Activated T-helper 1 cell treated with Interleukin-2 at 50 U/mL for 16 hours (primary cell): ENCODE data around the gene VWF.
"Not testable (repeated sequence)": the region's sequence is repeated elsewhere in the genome, so short reads cannot be mapped to it uniquely, and the experiment has no call there.

ENCODE experiments used
- DNase-seq: peaks from one replicate; pipeline ENCODE4 v3.0.0-alpha.2; 2020; ENCODE audit warnings: low read depth

Gene VWF

DNA sequence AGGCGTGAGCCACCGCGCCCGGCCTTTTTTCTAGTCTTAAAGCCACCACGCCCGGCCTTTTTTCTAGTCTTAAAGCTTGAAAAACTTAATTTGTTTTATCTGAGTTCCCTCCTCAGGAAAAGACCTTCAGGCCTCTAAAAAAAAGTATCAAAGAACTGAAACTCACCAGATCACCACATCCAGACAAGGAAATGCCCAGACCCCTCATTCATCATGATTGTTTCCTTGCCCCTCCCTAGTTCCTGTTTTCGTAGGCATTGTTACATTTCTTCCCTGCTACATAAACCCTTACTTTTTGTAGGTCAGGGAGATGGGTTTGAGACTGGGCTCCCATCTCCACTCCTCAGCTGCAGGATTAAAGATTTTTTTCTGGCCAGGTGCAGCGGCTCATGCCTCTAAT, 21.1 kb upstream of the VWF start:
- DNase-seq = no peak

DNA sequence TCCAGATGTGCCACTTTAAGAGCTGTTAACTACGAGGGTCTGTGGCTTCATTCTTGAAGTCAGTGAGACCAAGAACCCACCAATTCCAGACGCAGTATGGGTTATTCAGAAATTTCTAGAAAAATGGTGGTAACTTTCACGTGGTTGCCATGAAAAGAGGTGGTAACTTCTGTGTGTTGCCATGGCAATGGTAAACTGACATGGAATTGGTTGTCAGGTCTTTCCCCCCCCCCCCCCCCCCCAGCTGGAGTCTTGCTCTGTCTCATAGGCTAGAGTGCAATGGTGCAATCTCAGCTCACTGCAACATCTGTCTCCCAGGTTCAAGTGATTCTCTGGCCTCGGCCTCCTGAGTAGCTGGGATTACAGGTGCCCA, 18.8 kb upstream of the VWF start:
- no peak for DNase-seq

DNA sequence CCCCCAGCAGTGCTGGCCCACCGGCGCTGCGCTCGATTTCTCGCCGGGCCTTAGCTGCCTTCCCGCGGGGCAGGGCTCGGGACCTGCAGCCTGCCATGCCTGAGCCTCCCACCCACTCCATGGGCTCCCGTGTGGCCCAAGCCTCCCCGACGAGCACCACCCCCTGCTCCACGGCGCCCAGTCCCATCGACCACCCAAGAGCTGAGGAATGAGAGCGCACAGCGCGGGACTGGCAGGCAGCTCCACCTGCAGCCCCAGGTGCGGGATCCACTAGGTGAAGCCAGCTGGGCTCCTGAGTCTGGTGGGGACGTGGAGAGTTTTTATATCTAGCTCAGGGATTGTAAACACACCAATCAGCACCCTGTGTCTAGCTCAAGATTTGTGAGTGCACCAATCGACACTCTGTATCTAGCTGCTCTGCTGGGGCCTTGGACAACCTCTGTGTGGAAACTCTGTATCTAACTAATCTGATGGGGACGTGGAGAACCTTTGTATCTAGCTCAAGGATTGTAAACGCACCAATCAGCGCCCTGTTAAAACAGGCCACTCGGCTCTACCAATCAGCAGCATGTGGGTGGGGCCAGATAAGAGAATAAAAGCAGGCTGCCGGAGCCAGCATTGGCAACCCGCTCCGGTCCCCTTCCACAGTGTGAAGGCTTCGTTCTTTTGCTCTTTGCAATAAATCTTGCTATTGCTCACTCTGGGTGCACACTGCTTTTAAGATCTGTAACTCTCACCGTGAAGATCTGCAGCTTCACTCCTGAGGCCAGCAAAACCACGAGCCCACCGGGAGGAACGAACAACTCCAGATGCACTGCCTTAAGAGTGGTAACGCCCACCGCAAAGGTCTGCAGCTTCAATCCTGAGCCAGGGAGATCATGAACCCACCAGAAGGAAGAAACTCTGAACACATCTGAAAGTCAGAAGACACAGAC, 18.2 kb upstream of the VWF start:
- DNase-seq = not testable (repeated sequence)

GRCh38 chr12:6141731-6142367, 17.4 kb upstream of the VWF start:
- not testable (repeated sequence) for DNase-seq

- DNase-seq = no peak
Measured at GRCh38 chr12:6140651-6141447, 16.4 kb upstream of the VWF start.

GRCh38 chr12:6135071-6135470, 10.6 kb upstream of the VWF start:
- no peak for DNase-seq

DNA sequence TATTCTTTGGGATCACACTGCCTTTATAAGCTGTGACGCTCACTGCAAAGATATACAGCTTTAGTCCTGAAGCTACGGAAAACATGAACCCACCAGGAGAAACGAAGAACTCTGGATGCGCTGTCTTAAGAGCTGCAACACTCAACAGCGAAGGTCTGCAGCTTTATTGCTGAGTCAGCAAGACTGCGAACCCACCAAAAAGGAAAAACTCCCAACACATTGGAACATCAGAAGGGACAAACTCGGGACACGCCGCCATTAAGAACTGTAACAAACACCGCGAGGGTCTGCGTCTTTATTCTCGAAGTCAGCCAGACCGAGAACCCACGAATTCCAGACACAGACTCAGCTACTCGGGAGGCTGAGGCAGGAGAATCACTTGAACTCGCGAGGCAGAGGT, 9.2 kb upstream of the VWF start:
- DNase-seq = no peak

DNA sequence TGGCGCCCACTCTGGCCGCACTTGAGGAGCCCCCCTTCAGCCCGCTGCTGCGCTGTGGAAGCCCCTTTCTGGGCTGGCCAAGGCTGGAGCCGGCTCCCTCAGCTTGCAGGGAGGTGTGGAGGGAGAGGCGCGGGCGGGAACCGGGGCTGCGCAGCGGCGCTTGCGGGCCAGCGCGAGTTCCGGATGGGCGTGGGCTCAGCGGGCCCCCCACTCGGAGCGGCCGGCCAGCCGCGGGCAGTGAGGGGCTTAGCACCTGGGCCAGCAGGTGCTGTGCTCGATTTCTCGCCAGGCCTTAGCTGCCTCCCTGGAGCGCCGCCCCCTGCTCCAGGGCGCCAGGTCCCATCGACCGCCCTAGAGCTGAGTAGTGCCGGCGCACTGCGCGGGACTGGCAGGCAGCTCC, 8.0 kb upstream of the VWF start:
- DNase-seq = no peak

GRCh38 chr12:6125310-6125608, 789 bp upstream of the VWF start:
- DNase-seq = no peak

DNA sequence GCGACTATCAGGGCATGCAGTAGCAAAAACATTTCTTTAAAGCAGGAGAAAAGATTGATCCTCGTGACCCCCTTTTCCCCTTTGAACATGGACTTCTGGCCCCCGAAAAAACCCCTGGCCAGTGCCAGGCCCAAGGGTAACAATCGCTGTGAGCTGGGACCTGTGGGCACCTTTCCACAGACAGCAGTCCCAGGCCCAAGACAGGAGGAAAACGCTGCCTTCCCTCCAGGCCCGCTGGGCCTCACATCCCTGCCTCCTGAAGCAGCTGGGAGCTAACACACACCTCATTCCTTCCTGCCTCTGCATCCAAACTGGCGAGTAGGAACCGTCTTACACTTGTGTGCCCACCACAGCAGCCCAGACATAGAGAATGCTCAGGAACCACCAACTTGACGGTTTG, 1.2 kb downstream of the VWF start:
- DNase-seq = no peak

DNA sequence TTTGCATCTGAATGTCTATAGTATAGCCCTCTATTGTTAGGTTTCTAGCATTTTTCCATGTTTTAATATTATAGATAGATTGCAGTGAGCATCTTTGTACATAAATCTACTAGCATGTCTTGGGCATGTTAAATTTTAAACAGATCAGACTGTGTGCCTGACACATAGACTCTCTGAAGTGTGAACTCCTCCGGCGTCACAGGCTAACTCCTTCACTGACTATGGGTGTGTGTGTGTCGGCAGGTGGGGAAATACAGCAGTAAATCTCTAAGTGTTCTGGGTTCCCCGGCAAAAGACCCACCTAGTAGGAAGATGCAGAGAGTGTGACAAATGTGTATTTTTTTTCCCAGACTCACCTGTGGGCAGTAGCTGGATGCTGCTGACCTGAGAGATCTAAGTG, 2.3 kb downstream of the VWF start:
- no peak for DNase-seq

DNA sequence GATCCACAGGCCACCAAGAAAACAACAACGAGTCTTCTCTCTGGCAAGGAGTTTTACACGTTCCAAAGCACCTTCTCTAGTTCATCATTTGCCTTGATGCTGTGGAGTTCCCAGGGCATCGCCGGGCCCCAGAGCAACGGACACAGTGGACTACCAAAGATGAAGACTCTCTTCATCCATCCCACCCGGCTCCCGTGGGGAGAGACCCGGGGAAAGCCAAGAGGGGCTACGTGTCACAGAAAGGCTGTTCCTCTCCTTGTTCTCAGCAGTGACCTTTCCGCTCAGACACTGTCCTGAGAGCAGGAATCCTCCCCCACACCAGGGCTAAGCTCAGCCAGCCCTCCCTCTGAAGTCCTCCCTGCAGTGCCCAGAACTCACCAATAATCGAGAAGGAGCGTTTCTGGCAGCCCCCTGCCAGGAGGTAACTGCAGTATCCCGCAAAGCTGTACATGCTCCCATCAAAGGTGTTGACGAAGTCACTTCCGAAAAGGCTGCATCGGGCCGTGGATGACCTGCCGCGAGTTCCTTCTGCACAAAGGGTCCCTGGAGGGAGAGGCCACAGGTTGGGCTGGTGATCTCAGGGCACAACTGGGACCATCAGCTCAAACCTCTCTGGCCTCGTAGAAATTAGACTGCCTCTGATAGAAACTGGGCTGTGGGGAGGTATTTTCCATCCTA, 3.5 kb downstream of the VWF start:
- DNase-seq = no peak

GRCh38 chr12:6118891-6119568, 5.4 kb downstream of the VWF start:
- no peak for DNase-seq

- DNase-seq = no peak
Measured at GRCh38 chr12:6116471-6117021, 7.9 kb downstream of the VWF start.

GRCh38 chr12:6115389-6115788, 9.1 kb downstream of the VWF start:
- DNase-seq = no peak

DNA sequence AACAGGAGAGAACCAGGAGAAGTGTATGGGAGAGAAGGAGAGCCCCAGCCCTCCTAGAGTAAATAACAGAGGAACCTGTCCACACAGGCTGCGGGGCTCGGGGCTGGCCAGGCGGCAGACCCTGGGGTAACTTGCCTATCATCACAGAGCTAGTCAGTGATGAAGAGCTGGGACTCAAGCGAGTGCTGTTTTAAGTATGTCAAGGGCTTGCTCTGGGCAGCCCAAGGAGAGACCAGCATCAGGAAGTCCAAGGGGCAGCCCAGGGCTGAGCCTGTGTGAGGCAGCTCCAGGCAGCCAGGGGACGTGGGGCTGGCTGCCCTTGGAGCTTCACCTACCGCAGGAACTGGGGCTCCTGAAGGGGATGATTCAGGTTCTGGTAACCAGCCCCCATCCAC, 10.0 kb downstream of the VWF start:
- DNase-seq = no peak

- DNase-seq = no peak
Measured at GRCh38 chr12:6113691-6114475, 10.6 kb downstream of the VWF start.

DNA sequence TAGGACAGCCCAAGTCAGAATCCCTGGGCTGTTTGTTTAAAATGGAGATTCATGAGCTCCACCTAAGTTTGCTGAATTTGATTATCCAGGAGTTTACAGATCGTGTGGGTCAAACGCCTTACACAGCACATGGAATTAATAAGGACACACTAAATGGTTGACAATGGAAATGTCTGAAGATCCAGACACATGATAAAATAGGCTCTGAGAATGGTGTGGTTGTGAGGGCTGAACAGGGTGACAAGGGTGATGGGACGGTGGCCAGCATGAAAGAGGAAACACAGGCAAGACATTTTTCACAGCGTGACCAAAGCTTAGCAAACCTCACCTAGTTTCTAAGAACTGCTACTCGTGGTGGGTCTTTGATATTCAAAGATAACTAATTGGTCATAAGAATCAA, 12.5 kb downstream of the VWF start:
- no peak for DNase-seq

- no peak for DNase-seq
Measured at GRCh38 chr12:6110006-6110405, 14.5 kb downstream of the VWF start.

- no peak for DNase-seq
Measured at GRCh38 chr12:6106218-6106617, 18.3 kb downstream of the VWF start.

GRCh38 chr12:6104842-6105241, 19.6 kb downstream of the VWF start:
- no peak for DNase-seq
